GM23248 (cell line): Measurements from ENCODE around the gene CCDC91.

Experiments
- EZH2 ChIP-seq: fragments of 200-600 bp; sonication (generic); IDR thresholded peaks from 2 replicates; pipeline ENCODE4 v1.6.1; 2018; ENCODE audit warnings: antibody characterized with exemption, mild to moderate bottlenecking; ENCODE audit not compliant: insufficient read depth, poor library complexity, severe bottlenecking
- EZH2phosphoT487 ChIP-seq: fragments of 200-600 bp; sonication (generic); IDR thresholded peaks from 2 replicates; pipeline ENCODE4 v1.6.1; 2018; ENCODE audit warnings: antibody characterized with exemption, moderate library complexity, mild to moderate bottlenecking, low read depth; ENCODE audit not compliant: insufficient read depth

DNA sequence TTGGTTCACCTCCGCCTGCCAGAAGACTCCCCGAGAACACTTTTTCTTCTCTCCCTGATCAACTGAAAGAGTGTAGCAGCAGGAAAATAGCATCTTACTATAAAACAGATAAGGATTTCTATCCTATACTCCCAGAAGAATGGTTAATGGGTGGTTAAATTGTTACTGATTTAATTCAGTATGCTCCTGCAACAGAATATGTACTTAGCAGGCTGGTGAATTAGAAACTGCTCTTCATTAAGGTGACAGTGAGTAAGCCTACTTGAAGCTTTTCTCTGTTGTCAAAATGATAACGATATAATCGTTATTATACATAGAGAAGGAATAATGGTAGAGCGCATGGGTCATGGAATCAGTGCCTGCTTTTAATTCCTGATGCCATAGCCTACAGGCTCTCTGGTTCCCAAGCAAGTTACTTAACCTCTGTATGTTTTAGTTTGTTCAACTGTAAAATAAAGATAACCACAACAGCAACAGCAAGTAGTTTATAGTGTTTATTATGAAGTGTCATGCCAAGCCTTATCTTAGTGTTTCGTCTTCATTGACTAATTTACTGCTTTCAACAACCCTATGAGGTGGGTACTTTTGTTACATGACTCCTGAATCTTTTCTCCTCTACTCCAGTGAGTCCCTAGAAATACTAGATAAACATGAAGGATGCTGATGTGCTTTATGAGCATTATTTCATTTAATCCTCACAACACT lies 392.6 kb downstream of the CCDC91 start:
- no peak for TF ChIP-seq EZH2phosphoT487
- no peak for TF ChIP-seq EZH2
